ENCODE measurements around the gene UHMK1. TPM values are rescaled to one million over a fixed set of nuclear protein-coding genes. Genes with fewer than 3 reads are reported as not detected.
"Not testable (repeated sequence)": the region's sequence is repeated elsewhere in the genome, so short reads cannot be mapped to it uniquely, and the experiment has no call there.

UHMK1 gene
- total RNA-seq, 1 experiment from 2014 or later, result 15.8 TPM

GRCh38 chr1:162570718-162571117, 73.1 kb downstream of the UHMK1 start:
- no peaks in the 10 kb centered on the region for H3K79me2 ChIP-seq (ENCODE audit: insufficient read depth, low read length)

GRCh38 chr1:162571121-162571520, 73.5 kb downstream of the UHMK1 start:
- not testable (repeated sequence) for H4K5ac ChIP-seq (ENCODE audit: insufficient read length, low read depth, low read length); H3K4ac ChIP-seq (ENCODE audit: low read depth, low read length); H2BK120ac ChIP-seq (ENCODE audit: low read depth, low read length, poor library complexity, severe bottlenecking); H3K9me3 ChIP-seq (ENCODE audit: control insufficient read depth, low read depth, low read length); H2BK15ac ChIP-seq (ENCODE audit: low read depth, low read length); H3K23ac ChIP-seq (ENCODE audit: insufficient read length, low read depth, low read length); DNase-seq; H4K20me1 ChIP-seq (ENCODE audit: control insufficient read depth, insufficient read depth, insufficient read length); H3K79me2 ChIP-seq (ENCODE audit: insufficient read depth, low read length); H2BK20ac ChIP-seq (ENCODE audit: low read depth, low read length, poor library complexity, severe bottlenecking); H3K79me1 ChIP-seq (ENCODE audit: insufficient read depth, low read depth, low read length, poor library complexity, severe bottlenecking); H3K4me1 ChIP-seq (ENCODE audit: insufficient read depth, low read length); H2BK5ac ChIP-seq (ENCODE audit: insufficient read length, low read length); H4K8ac ChIP-seq (replicated peaks; ENCODE audit: insufficient read length, low read depth, low read length); H3K27me3 ChIP-seq (ENCODE audit: insufficient read depth, low read length); H3K18ac ChIP-seq (ENCODE audit: insufficient read length, low read depth, low read length); H3K14ac ChIP-seq (ENCODE audit: insufficient read depth, low read length); H3K27me3 Mint-ChIP-seq (ENCODE audit: low read depth); H3K9me3 Mint-ChIP-seq; H3K27ac Mint-ChIP-seq; H3K4me1 Mint-ChIP-seq; H3K4me3 Mint-ChIP-seq; H3K4me2 ChIP-seq (ENCODE audit: insufficient read depth, insufficient read length, low read length); H3T11ph ChIP-seq (ENCODE audit: low read length); H3K27ac ChIP-seq (ENCODE audit: insufficient read length, low read depth, low read length); H4K91ac ChIP-seq (ENCODE audit: insufficient read length, low read depth, low read length); H3K56ac ChIP-seq (ENCODE audit: insufficient read length, low read depth, low read length); H2AFZ ChIP-seq (ENCODE audit: low read length); H2AK5ac ChIP-seq (ENCODE audit: insufficient read length, low read length); H2BK12ac ChIP-seq (ENCODE audit: insufficient read length, low read depth, low read length); H3K23me2 ChIP-seq (ENCODE audit: insufficient read length, low read depth, low read length, poor library complexity, severe bottlenecking); H3K9ac ChIP-seq (ENCODE audit: extremely low read depth, insufficient read length, low read length)
- WGBS (ENCODE audit: extremely low coverage, insufficient read length, low lambda C conversion rate), result no CpG with 5 or more reads among the region's 7 CpGs
- H3K36me3 Mint-ChIP-seq (ENCODE audit: insufficient read depth in 1 of 3, low read depth in 3 of 3), result peaks cover 4 to 15% (median 4%) of the 10 kb centered on the region in 3 experiments; a peak in 4 of 7 replicates

More at GRCh38 chr1:162570718-162571117, 73.1 kb downstream of the UHMK1 start:
- Histone ChIP-seq H3K14ac (ENCODE audit: insufficient read depth, low read length) (no peak overlapping the region), H4K5ac (ENCODE audit: insufficient read length, low read depth, low read length) (no peak overlapping the region), H3K27ac (ENCODE audit: insufficient read length, low read depth, low read length) (no peak overlapping the region), H3K9me3 (ENCODE audit: control insufficient read depth, low read depth, low read length) (no peaks in the 10 kb centered on the region), H4K91ac (ENCODE audit: insufficient read length, low read depth, low read length) (no peak overlapping the region), H2AK5ac (ENCODE audit: insufficient read length, low read length) (no peak overlapping the region), H3K79me1 (ENCODE audit: insufficient read depth, low read depth, low read length, poor library complexity, severe bottlenecking) (no peaks in the 10 kb centered on the region), H2BK120ac (ENCODE audit: low read depth, low read length, poor library complexity, severe bottlenecking) (no peak overlapping the region), H4K20me1 (ENCODE audit: control insufficient read depth, insufficient read depth, insufficient read length) (no peaks in the 10 kb centered on the region), H2BK12ac (ENCODE audit: insufficient read length, low read depth, low read length) (no peak overlapping the region), H2AFZ (ENCODE audit: low read length) (no peak overlapping the region), H2BK15ac (ENCODE audit: low read depth, low read length) (no peak overlapping the region), H2BK5ac (ENCODE audit: insufficient read length, low read length) (no peak overlapping the region), H4K8ac (replicated peaks; ENCODE audit: insufficient read length, low read depth, low read length) (no peak overlapping the region), H3K56ac (ENCODE audit: insufficient read length, low read depth, low read length) (no peak overlapping the region), H3K27me3 (ENCODE audit: insufficient read depth, low read length) (no peaks in the 10 kb centered on the region), H2BK20ac (ENCODE audit: low read depth, low read length, poor library complexity, severe bottlenecking) (no peak overlapping the region), H3K23ac (ENCODE audit: insufficient read length, low read depth, low read length) (no peak overlapping the region), H3K4me1 (ENCODE audit: insufficient read depth, low read length) (no peaks in the 10 kb centered on the region), H3T11ph (ENCODE audit: low read length) (no peak overlapping the region), H3K23me2 (ENCODE audit: insufficient read length, low read depth, low read length, poor library complexity, severe bottlenecking) (no peaks in the 10 kb centered on the region), H3K18ac (ENCODE audit: insufficient read length, low read depth, low read length) (no peak overlapping the region), H3K4ac (ENCODE audit: low read depth, low read length) (no peak overlapping the region), H3K4me2 (ENCODE audit: insufficient read depth, insufficient read length, low read length) (no peak overlapping the region), H3K9ac (ENCODE audit: extremely low read depth, insufficient read length, low read length) (no peak overlapping the region)
- Mint-ChIP-seq H3K36me3 (ENCODE audit: insufficient read depth in 1 of 3, low read depth in 3 of 3) (peaks cover 4 to 16% (median 4%) of the 10 kb centered on the region in 3 experiments; a peak in 4 of 7 replicates), H3K4me1 (no peaks in the 10 kb centered on the region), H3K27ac (no peak overlapping the region), H3K9me3 (no peaks in the 10 kb centered on the region), H3K4me3 (no peak overlapping the region), H3K27me3 (ENCODE audit: low read depth) (no peaks in the 10 kb centered on the region)
- TF ChIP-seq CTCF (conservative IDR thresholded peaks at IDR 0.05), result no peak
- no peak for DNase-seq
- no CpG with 5 or more reads among the region's 1 CpG for WGBS (ENCODE audit: extremely low coverage, insufficient read length, low lambda C conversion rate)

Data from H9 (cell line).